Stimulated activated CD4-positive, alpha-beta T cell treated with anti-CD3 and anti-CD28 coated beads, Interleukin-15, amount 100 ng/mL, for 1 hour (primary cell): ENCODE results near the gene STRN4.

Source experiments
- DNase-seq, 2 donors: peaks; one replicate each; pipeline ENCODE4 v3.0.0-alpha.2; 2020; ENCODE audit warnings: low read depth in 1 of 2, low spot score in 1 of 2

STRN4 gene

GRCh38 chr19:46744005-46744691 is 2.1 kb downstream of the STRN4 start:
- DNase-seq, result no peak

- no peak for DNase-seq
Measured at GRCh38 chr19:46742926-46743480, 3.2 kb downstream of the STRN4 start.

- DNase-seq, result no peak
Measured at GRCh38 chr19:46741447-46741846, 4.8 kb downstream of the STRN4 start.

- DNase-seq, result no peak
Measured at GRCh38 chr19:46739290-46739771, 6.9 kb downstream of the STRN4 start.

GRCh38 chr19:46737761-46738171 is 8.5 kb downstream of the STRN4 start:
- DNase-seq, result no peak

GRCh38 chr19:46737298-46737654 is 9.0 kb downstream of the STRN4 start:
- DNase-seq, result no peak

GRCh38 chr19:46736531-46737297 is 9.5 kb downstream of the STRN4 start:
- DNase-seq, result no peak

- DNase-seq, result no peak
Measured at GRCh38 chr19:46733690-46734292, 12.5 kb downstream of the STRN4 start.

GRCh38 chr19:46732966-46733689 is 13.1 kb downstream of the STRN4 start:
- no peak for DNase-seq

GRCh38 chr19:46732172-46732938 is 13.9 kb downstream of the STRN4 start:
- no peak for DNase-seq

- no peak for DNase-seq
Measured at GRCh38 chr19:46731584-46731983, 14.7 kb downstream of the STRN4 start.

GRCh38 chr19:46731007-46731501 is 15.2 kb downstream of the STRN4 start:
- DNase-seq, result no peak

GRCh38 chr19:46730595-46730994 is 15.7 kb downstream of the STRN4 start:
- DNase-seq, result no peak

GRCh38 chr19:46730187-46730586 is 16.1 kb downstream of the STRN4 start:
- no peak for DNase-seq

GRCh38 chr19:46729696-46730095 is 16.6 kb downstream of the STRN4 start:
- no peak for DNase-seq

GRCh38 chr19:46728693-46729339 is 17.4 kb downstream of the STRN4 start:
- peak; percentile 66 to 74 for DNase-seq

GRCh38 chr19:46728208-46728607 is 18.0 kb downstream of the STRN4 start:
- no peak for DNase-seq

- no peak for DNase-seq
Measured at GRCh38 chr19:46727757-46728156, 18.5 kb downstream of the STRN4 start.

- no peak for DNase-seq
Measured at GRCh38 chr19:46726971-46727501, 19.2 kb downstream of the STRN4 start.
